NCI-H748 (cell line): ENCODE data around the gene CDCA8.
"Not testable (repeated sequence)": the region's sequence is repeated elsewhere in the genome, so short reads cannot be mapped to it uniquely, and the experiment has no call there.

ENCODE experiments used
- DNase-seq: peaks from one replicate; lab custom pipeline; 2025; ENCODE audit not compliant: unreplicated experiment; lab: John Stamatoyannopoulos, UW

Gene CDCA8

GRCh38 chr1:37732111-37732780 lies 39.9 kb downstream of the CDCA8 start:
- DNase-seq, result no peak

DNA sequence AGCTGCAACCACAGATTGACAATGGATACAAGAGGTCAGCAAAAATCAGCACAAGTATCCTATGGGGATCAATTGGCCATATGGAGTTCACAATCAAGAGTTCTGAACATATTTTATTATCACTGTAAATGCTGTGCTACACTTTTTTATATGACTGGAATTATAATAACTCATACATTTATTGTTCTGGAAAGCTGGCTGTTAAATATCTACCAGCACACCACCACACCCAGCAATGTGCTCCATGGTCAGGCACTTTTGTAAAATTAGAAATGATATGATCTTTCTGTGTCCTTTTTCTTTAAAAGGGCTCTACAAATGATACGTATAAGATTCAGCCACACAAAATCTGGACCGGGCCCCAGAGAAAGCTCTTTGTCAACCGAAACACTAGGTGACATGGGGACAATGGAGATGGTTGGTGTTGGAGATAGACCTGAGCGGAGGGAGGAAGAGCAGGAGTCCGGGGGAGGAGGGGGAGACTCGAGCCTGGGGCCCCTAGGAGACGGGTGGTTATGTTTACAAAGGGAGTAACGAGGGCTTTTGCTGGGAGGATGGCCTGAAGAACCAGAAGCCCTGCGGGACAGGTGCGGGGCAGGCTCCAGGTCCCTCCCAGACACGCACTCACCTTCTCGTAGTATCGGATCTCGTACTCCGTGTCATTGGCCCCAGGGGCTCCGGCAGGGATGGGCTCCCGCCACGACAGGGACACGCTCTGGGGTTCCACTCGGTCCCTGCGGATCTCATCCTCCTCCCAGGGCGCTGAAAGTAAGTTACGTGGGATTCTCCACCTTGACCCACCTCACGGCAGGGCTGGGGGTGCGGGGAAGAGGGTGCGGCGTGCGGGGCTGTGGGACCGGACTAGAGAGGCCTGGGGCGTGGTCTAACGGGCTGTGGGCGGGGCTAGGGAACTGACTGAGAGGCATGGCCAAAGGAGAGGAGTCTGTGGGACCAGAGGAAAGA lies 42.6 kb downstream of the CDCA8 start:
- no peak for DNase-seq

- DNase-seq, result not testable (repeated sequence)
Measured at GRCh38 chr1:37737975-37738374, 45.7 kb downstream of the CDCA8 start.

DNA sequence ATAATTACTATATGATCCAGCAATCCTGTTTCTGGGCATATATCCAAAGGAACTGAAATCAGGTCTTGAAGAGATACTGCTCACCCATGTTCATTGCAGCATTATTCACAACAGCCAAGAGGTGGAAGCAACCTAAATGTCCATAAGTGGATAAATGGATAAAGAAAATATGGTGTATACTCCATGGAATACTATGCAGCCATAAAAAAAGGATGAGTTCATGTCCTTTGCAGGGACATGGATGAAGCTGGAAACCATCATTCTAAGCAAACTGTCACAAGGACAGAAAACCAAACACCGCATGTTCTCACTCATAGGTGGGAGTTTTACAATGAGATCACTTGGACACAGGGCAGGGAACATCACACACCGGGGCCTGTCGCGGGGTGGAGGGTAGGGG lies 46.3 kb downstream of the CDCA8 start:
- DNase-seq, result not testable (repeated sequence)

- DNase-seq, result no peak
Measured at GRCh38 chr1:37739222-37739621, 46.9 kb downstream of the CDCA8 start.

GRCh38 chr1:37741130-37741529 lies 48.8 kb downstream of the CDCA8 start:
- DNase-seq, result no peak

DNA sequence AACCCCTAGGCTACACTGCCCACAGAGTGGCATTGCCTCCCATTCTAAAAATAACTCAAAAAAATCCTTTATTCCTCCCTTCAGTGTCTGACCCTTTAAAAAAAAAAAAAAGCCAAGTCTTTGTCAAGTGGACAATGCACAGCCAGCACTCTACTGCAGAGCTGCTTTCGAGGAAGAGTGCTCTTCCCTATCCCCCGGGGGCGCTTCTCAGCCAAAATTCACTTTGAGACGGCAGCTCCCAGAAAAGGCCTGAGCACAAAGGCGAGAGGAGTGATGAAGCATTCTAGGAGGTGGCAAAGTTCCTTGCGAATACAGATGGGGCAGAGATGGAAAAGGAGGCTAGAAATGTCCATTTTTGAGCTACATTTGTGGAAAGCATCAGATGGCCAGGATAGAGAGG lies 49.3 kb downstream of the CDCA8 start:
- no peak for DNase-seq

DNA sequence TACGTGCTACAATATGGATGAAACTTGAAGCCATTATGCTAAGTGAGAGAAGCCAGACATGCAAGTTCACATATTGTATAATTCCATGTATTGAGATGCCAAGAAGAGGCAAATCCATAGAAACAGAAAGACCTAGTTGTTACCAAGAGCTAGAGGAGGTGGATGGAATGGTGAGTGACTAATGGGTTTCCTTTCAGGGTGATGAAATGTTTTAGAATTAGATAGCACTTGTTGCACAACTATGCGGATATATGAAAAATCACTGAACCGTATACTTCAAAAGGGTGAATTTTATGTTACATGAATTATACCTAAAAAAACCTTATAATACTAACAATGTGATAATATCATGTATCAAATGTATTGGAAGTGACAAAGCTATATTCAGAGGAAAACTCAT lies 54.5 kb downstream of the CDCA8 start:
- DNase-seq, result no peak

DNA sequence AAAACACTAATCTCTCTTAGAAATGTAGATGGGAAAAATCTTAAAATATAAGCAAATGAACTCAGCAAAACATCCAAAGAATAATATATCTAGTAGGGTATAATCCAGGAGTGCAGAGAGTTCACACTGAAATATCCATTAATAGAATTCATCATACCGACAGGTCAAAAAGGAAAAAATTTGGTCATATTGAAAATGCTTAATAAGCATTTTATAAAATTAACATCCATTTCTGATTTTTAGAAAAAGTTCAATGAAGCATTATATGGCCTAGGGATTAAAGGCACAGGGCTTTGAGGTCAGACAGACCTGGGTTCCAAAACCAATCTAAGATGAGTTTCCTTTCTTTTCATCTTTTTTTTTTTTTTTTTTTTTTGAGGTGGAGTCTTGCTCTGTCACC lies 56.2 kb downstream of the CDCA8 start:
- DNase-seq, result no peak

GRCh38 chr1:37752213-37752582 lies 59.9 kb downstream of the CDCA8 start:
- DNase-seq, result peak; percentile 22

- peak; percentile 59 for DNase-seq
Measured at GRCh38 chr1:37752583-37753471, 60.5 kb downstream of the CDCA8 start.

DNA sequence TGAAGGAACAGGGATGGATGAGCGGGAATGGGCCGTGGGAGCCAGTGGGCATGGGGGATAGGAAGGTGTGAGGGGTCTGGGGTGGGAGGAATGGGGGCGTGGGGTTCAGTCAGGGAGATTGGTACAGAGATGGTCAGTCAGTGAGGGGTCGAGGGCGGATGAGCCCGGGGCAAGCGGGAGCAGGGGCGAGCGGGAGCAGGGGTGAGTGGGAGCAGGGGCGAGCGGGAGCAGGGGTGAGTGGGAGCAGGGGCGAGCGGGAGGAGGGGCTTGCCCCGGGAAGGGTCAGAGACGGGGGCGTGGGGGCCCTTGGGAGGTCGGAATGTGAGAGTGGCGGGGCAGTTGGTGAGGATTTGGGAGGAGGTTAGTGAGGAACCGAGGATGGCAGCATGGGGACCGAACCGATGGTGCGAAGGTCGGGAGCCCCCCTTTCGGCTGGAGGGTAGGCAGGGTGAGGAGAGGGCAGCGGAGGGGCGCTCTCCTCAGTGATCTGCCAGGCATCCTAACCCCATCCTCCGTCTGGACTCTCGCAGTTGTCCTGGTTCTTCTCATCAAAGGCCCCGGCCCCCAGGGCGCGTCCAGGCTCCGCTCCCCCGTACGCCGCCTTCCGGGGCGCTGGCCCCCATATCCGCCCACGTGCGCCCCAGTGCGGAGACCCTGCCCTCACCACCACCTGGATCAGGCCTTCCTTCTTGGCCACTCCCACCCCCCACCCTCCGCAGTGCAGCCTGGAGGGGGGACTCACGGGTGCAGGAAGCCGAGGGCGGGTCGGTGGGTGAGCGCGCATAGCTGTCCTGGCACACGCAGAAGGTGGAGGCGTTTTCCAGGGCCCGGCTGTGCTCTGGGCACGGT lies 61.4 kb downstream of the CDCA8 start:
- DNase-seq, result peak; percentile 3

- DNase-seq, result no peak
Measured at GRCh38 chr1:37755290-37755689, 63.0 kb downstream of the CDCA8 start.

DNA sequence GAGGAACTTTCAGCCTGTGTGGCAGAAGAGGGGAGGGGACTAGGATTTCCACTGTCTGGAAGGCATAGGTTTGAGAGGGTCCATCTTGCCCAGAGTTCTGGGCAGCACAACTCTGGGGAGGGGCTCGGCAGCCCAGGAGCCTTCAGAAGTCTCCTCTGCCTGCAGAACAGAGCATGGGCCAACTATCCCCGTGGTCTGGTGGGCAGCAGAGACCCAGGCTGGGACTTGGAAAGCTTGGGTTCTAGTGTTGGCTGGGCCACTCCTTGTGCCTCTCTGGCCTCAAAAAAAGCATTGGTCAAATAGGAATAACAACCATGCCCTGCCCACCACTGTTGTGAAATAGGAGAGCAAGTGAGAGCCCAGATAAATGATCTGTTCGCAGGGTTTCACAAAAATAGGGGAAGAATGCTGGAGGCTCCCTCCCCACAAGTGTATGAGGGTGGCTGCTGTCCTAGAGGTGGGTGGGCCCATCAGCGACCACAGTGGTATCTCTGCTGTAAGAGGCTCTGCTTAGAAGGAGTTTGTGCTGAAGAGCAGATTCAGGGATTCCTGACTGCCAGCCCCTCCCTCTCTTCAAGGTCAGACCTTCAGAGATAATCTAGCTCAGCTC lies 63.7 kb downstream of the CDCA8 start:
- no peak for DNase-seq
